GM21825 (cell line): Measurements from ENCODE around the gene KCNJ12.
"Not testable (repeated sequence)": the region's sequence is repeated elsewhere in the genome, so short reads cannot be mapped to it uniquely, and the experiment has no call there.

ENCODE experiments used
- ATAC-seq: cut with Tn5 transposase; IDR thresholded peaks from one replicate; pipeline ENCODE4 v1.9.1; 2021; ENCODE audit warnings: mild to moderate bottlenecking, moderate library complexity; ENCODE audit not compliant: unreplicated experiment

KCNJ12 gene

DNA sequence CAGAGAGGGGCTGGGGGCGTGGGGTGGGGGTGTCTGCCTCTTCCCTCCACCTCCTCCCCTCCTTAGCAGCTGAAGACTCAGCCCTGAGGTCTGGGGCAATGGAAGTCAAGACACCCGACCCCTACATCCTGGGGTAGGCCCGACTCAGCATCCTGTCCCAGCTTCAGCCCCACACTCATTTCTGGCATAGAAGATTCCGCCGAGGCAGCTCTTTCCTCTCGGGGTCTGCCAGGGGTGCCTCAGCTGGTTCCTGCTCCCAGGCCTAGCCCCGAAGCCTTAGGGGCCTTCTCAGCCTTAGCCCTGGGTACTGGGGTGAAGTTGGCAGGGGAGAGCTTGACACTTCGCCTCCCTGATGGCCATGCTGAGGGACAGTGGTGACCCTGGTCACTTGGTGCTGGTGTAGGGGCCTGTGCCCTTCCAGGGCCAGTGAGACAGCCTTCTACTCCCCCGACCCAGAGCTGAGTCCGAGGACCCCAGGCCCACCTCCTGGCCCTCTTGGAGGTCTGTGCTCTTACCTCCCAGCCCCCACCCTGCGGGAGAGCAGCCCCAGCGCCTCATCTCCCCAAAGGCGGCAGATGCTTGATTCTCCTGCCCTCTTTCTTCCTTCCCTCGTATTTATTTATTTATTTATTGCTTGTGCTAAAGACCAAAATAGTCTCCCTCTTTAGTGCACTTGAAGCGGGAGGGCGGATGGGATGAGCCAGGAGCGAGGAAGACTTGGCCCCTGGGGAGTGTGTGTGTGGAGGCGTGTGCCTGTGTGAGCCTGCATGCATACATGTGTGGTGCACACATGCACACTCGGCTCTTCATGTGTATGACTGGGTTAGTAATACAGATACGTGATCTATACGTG is 42.5 kb downstream of the KCNJ12 start:
- ATAC-seq = no peak

DNA sequence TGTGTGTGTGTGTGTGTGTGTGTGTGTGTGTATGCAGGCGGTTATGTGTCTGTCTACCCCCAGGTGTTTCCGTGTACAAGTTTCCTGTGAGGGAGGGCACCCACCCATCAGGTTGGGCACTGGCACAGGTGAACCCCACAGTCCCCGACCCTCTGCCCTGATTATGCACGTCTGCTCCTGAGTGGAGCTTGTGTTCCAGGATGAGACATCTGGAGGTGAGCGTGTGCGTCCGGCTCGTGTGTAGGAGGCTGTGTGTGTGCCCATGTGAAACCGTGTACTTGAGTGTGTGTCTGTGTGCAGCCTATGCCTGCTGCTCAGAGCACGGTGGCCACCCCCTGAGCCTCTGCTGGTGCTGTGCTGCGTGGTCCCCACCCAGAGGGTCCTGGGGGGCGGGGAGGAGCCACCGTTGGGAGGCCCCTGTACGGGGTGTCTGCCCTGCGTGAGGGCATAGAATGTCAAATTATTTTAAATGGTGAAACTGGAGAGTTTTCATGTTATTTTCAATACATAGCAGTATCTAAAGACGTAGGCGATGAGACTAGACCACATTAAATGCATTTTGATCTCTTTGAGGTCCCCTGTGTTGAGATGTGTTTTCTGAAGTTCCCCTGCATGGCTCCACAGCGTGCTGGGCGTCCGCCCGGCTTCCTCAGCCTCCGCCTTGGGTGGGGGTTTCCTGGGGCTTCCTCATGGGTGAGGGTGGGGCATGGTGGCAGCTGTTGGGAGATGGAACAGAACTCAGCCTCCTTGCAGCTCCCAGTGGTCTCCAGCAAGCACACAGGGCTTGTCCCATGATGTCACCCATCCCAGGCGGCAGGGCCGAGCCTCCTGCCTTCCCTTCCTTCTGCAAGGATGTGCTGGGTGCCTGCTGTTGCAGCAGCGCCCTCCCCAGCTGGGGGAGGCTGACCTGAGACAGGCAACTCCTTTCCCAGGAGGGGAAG is 43.4 kb downstream of the KCNJ12 start:
- ATAC-seq = no peak

DNA sequence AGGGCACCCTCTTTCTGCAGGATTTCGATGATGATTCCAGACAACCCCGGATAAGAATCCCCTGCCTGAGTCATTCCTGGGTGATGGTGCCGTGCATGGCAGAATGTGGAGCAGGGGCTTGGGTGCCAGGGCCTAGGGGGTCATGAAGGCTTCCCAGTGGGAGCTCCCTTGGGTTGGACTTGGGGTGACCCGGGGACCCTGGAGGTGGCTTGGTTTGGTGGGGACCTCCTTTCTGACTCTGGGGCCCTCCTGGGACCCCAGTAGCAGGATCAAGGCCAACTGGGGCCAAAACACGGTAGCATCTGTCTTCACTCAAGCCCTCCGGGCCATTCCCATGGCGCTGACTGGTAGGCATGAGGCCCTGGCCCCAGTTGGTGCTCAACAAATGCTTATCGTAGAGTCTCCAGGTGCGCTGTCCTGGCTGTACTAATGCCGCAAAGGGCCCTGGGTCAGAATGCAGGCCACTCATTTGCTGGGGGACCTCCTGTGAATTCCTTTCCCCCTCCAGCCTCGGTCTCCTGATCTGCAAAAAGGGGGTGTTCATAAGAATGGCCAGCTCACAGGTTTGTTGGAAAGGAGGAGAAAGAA is 44.4 kb downstream of the KCNJ12 start:
- not testable (repeated sequence) for ATAC-seq

DNA sequence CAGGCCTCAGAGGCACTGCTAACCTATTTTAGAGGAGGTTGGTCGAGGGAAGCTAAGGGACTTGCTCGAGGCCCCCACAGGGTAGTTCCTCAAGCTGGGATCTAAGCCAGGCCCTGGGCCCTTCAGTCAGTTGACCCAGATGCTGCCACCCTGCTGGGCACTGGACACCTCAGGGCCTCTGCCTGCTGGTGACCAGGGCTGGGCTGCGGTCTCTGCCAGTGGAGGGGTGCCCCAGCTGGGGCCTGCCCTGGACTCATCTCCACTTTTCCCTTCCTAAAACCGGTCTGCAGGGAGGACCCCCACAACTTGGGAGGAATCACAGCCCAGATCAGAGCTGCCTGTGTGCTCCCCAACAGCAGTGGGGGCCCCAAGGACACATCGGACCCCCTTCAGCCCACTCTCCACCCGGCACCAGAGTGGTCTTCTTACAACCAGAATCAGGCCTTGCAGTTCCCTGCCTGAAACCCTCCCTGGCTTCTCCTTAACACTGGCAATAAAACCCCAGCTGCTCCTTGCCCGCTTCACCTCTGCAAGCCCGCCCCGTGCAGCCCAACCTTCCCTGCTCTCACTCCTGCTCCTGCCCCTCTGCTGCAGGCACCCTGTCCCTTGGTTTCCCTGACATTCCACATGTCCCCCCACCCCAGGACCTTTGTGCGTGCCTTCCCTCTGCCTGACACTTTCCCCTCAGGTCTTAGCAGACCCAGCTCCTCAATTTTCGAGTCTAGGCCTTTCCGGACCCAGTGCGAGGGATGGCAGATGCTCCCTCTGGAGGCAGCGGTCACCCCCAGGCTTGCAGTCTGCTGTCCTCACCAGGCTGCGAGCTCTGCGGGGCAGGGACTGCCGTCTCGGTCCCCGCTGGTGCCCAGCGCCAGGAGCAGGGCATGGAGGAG is 45.5 kb downstream of the KCNJ12 start:
- not testable (repeated sequence) for ATAC-seq

DNA sequence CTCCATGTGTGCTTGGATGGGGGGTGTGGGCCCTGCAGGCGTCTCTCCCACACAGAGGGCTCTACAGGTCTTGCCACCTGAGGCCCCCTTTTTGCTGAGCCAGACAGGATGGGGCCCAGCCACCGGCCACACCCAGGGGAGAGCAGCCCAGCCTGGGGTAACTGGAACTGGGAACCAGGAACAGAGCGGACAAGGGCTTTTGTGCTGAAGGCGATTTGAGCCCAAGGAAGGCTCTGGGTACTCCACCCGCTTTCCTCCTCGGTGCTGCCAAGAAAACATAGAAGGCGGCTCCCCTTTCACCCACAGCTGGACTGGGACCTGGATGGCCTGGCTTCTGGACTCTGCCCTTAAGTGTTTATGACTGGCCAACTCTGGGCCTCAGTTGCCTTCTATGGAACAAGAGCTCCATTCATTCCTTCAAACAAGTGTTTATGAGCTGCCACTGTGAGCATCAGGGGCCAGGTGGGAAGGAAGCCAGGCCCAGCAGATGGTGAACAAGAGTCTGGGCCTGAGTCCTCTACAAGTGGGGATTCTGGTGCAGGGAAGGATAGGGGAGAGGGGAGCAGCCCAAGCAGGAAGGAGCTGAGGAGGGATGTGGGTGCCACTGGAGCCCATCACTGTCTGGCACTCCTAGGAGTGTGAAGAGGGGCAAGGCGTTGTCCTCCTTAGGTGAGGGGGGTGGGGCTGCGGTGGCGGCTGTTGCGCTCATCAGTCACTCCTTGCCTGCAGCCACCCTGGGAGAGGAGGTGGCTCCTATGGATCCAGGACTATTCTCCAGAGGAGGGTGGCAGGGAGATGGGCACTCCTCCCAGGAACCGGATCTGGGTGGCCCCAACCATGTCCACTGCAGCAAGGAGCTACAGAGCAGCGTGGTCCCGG is 46.4 kb downstream of the KCNJ12 start:
- not testable (repeated sequence) for ATAC-seq

DNA sequence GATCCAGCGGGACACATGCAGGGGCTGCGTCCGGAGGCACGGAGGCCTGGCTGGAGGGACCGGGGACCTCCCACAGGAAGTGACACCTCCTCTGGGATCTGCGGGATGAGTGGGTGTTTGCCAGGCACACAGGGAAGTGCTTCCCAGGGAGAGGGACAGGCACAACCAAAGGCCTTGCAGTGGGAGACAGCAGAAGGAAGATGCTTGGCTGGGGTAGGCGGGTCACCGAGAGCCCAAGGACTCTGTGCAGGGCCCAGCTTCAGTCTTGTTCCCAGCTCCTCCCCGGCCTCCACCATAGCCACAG is 47.0 kb downstream of the KCNJ12 start:
- ATAC-seq = not testable (repeated sequence)

DNA sequence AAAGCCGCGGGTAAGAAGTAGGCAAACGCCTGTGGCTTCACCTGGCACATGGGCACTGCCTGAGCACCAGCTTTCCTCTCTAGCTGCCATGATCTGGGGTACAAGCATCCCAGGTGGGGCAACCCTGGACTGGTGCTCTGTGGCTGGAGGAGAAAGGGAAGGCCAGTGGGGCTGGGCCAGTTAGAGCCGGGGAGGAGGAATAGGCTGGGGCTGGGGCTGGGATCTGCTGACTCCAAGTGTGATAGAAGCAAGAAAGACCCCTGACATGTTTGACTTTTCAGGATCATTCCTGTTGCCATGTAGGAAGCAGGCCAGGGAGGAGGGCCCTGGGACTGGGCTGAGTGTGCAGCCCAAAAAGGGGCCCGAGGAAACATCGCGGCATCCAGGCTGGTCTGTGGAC is 48.5 kb downstream of the KCNJ12 start:
- ATAC-seq = not testable (repeated sequence)

DNA sequence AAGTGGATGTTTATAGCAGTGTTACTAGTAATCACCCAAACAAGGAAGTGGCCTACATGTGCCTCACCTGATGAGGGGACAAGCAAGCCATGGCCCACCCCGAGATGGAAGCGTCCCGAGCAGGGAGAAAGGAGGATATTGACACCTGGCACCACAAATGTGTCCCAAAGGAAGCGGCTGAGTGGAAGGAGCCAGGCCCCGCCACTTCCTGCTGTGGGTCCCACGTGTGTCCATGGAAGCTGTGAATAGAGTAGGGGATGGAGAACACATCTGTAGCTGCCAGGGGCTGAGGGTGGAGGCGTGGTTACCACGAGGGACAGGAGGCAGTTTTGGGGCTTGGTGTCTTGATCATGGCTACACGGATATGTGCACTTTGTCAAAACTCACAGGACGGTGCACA is 49.2 kb downstream of the KCNJ12 start:
- ATAC-seq = no peak

DNA sequence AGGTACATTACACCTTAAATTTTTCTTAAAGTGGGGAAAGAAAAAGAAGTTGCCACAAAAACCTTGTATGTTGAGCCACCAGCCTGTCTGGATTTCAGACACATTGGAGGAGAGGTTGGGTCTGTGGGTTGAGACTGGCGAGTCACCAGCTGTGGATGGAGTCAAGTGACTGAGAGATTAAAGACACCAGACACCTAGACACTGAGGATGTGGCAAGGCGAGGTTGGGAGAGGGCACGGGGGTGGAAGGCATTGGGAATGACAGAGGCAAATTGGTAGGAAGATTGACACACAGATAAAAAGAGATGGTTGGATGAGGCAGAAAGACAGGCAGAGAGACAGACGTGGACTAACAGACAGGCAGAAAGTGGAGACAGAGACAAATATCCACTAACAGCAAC is 49.6 kb downstream of the KCNJ12 start:
- ATAC-seq = no peak

DNA sequence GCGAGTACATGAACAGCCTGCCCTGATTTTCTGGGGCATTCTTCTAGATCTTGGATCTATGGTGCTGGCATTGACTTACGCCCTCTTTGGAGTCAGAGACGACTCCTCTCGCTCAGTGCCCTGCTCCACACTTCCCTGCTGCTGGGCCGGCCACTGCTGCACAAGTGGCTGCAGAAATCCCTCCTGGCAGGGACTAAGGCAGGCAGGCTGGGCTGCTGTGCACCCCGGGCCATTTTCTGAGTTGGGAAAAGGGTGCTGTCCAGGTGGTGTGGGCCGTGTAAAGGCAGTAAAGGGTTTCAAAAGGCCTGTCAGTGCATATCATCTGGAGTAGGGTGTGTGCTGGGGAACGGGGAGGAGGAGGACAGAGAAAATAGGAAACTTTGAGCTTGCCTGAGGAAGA is 50.1 kb downstream of the KCNJ12 start:
- not testable (repeated sequence) for ATAC-seq

DNA sequence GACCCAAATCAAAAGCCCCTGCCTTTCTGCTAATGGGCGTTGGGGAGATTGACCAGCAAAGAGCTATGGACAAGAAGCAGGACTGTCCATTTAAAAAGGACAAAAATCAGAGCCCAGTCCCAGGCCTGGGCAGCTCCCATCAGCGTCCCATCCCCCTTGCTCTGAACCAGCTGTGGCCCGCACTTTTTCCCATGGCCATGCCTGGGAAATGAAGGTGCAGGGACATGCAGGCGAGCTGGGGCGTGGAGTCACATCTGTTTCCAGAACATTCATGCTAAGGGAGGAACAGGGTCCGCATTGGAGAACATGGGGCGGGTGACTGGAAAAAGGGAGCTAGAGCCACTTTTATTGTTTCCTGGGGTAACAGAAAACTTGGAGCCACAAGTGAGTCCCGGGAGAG is 50.7 kb downstream of the KCNJ12 start:
- not testable (repeated sequence) for ATAC-seq

DNA sequence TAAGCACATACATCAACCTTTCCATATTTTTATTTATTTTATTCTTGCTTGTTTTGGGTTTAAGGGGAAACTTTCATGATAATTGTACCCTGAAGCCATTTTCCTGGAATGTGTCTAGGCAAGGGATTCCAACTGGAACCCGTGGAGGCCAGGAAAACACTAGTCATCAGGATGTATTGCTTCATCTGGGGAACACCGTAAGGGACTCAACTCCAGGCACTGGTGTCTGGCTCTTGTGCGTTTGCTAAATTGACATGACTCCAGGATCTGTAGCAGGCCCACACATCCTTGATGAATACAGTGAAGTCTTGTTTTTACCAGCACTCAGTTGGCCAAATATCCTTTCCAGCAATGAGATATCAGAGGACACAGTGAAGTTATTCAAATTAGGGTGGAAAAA is 51.6 kb downstream of the KCNJ12 start:
- not testable (repeated sequence) for ATAC-seq

DNA sequence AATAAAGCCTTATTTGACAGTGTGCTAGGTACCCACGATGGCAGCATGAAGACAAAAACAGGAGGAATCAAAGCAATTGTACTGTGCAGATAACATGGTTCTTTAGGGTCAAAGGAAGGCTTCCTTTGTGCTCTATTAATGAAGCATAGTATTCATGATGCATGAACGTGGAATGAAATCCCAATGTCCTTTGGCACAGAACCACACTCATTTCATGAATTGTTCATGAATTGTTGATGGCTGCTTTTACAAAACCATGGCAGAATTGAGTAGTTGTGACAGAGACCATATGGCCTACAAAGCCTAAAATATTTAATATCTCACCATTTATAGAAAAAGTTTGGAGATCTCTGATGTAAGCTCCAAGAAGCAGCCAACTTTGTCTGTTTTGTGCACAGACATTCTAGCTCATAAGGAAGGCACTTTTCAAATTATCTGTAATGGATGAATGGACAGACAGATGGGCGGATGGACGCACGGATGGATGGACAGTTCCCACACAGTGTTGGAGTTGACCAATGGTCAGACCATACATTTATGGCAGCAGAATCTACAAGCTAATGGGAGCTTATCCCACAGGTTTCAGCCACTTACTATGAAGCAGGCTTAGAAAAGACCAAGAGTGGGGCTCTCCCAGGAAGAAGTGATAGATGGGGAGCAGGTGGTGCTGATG is 52.7 kb downstream of the KCNJ12 start:
- not testable (repeated sequence) for ATAC-seq

DNA sequence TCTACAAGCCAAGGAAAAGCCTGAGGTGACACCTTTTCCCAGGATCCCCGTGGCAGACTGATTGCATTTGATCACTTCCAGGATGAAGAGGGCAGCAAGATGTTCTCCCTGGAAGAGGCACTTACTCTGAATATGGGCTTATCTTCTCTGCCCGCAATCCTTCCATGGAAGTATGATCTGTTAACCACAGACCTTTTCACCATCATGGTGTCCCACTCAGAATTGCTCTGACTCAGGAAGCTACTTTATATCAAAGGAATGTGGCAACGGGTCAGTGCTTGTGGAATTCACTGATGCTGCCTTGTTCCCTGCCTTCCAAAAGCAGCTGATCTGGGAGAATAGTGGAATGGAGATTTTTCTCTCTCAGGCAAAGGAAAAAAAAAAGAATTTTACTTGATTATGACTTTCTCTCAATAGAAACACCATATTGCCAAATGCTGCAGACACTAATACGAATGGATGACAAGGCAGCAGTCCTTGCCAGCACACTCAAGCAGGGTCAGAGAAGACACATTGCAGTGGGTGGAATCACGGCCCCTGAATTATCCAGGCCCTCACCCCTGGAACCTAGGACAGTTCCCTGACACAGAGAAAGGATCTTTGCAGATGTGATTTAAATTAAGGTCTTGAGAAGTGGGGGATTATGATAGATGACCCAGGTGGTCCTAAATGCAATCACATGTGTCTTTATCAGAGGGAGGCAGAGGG is 53.9 kb downstream of the KCNJ12 start:
- ATAC-seq = not testable (repeated sequence)

DNA sequence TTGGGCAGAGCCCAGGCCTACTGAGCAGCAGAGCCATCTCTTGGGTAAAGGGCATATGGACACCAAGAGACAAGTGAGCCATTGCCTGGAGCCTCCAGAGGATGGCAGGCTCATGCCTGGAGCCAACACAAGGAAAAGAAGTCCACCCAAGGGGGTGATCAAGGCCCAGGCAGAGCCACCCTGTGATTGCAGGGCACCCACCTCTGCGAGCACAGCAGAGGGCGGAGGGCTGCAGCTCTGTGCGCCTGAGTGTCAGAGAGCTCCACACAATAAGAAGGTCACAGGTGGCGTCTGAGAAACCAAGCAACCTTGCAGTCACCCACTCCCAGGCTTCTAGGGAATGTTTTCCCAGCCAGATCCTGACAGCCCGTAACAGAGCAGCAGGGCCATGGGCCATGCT is 57.8 kb downstream of the KCNJ12 start:
- ATAC-seq = not testable (repeated sequence)

DNA sequence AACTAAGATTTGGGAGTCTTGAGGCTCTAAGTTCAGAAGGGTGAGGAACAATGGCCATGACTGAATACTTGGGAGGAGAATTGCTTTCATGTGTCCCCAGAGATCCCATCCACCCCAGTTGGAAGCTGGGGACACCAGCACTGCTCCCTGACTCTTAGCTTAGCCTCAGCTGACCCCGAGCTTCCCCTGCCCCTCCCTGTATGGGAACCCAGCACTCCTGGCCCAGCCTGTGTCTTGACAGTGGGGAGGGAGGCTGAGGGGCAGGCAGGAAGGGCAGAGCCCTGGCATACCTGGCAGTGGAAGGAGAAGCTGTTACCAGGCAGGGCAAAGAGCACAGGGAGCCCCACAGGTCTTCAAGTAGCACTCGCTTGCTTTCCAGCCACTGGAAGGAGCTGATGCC is 58.8 kb downstream of the KCNJ12 start:
- not testable (repeated sequence) for ATAC-seq

DNA sequence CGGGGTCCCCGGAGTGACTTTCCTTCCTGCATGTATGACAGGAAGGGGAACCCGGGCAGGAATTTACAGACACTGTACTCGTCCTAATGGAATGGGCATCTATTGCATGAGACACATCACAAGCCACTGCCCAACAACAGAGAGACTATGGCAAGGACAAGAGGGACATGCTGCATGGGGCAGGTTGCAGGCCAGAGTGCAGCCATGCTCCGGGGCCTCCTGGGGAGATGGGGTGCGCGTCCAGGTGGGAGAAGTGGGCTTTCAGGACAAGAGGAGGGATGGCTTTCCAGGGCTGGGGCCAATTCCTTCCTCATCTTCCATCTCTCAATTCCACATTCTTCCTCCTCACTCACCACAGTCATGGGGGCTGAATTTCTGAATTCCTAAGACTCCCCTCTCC is 60.3 kb downstream of the KCNJ12 start:
- ATAC-seq = not testable (repeated sequence)
